GM18502 (cell line): ENCODE results near the gene SRD5A2.

Source experiments
- ATAC-seq: cut with Tn5 transposase; IDR thresholded peaks from one replicate; pipeline ENCODE4 v1.9.1; 2021; ENCODE audit warnings: mild to moderate bottlenecking; ENCODE audit not compliant: unreplicated experiment, poor library complexity

SRD5A2 gene

GRCh38 chr2:31475692-31476091, 105.0 kb downstream of the SRD5A2 start:
- ATAC-seq, result no peak

DNA sequence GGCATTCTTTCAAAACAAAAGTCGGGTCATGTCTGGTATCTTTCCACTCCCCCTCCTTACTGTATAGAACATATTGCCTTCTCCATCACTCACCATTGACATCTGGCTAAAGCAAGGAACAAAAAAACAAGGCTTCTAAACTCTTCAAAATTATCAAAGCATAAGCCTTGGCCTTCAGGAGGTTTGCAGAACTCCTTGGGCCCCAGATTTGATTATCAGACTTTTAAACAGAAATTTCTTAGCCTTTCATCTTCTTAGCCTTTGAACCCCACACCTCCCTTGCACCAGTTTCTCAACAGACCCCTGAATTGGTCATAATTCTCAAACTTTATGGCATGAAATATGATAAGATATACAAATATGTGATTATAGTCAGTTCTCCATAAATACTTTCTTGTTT, 106.4 kb downstream of the SRD5A2 start:
- no peak for ATAC-seq
